Adrenal gland (tissue), 5 donors: ENCODE measurements around the gene MICU2.

Source experiments
- POLR2A ChIP-seq, 2 donors: fragments of 450-650 bp; IDR thresholded peaks; one replicate each; pipeline ENCODE4 v1.6.1; 2017; ENCODE audit warnings: antibody characterized with exemption in 2 of 2, mild to moderate bottlenecking in 2 of 2, moderate library complexity in 1 of 2
- TF ChIP-seq, protein P1 (sequence below), 6 experiments: fragments of 450-650 bp in 4 of 6; fragments of 200-600 bp in 2 of 6; sonication (generic) in 1 of 6; IDR thresholded peaks; 1 replicate in 5 of 6; 2 replicates in 1 of 6; pipeline versions ENCODE4 v1.5.1 to v1.8.0; 2016 to 2021; ENCODE audit warnings: antibody characterized with exemption in 6 of 6, mild to moderate bottlenecking in 2 of 6, moderate library complexity in 1 of 6
- donor health status: DM: no; HTN: no; CAD: no.

DNA sequence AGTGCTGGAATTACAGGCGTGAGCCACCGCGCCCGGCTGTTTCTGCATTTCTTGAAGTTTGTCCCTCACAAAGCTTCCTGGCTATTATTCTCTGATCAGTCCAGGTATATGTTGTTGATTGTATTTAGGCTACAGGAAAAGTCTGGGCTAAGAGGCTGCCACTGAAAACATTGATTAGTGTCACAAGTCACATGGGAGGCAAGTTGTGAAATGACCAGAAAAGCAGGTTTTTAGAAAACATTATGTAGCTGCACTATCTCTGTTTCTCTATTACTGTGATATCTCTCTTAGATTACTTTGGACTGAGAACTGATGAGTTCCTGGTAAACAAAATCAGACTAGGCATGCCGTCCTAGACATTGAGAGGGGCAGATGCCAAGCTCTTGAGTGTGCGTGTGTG is 128.9 kb downstream of the MICU2 start:
- TF ChIP-seq POLR2A (IDR thresholded peaks at IDR 0.05): no peak
- TF ChIP-seq, protein P1, sequence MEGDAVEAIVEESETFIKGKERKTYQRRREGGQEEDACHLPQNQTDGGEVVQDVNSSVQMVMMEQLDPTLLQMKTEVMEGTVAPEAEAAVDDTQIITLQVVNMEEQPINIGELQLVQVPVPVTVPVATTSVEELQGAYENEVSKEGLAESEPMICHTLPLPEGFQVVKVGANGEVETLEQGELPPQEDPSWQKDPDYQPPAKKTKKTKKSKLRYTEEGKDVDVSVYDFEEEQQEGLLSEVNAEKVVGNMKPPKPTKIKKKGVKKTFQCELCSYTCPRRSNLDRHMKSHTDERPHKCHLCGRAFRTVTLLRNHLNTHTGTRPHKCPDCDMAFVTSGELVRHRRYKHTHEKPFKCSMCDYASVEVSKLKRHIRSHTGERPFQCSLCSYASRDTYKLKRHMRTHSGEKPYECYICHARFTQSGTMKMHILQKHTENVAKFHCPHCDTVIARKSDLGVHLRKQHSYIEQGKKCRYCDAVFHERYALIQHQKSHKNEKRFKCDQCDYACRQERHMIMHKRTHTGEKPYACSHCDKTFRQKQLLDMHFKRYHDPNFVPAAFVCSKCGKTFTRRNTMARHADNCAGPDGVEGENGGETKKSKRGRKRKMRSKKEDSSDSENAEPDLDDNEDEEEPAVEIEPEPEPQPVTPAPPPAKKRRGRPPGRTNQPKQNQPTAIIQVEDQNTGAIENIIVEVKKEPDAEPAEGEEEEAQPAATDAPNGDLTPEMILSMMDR (IDR thresholded peaks at IDR 0.05): no peak
